BLaER1 (cell line): Measurements from ENCODE around the gene APOL1.
"Not testable (repeated sequence)": the region's sequence is repeated elsewhere in the genome, so short reads cannot be mapped to it uniquely, and the experiment has no call there.

Source experiments
- H3K27ac ChIP-seq: shearing (Covaris generic); formaldehyde crosslinking; 2 replicates; pipeline ENCODE4 v1.8.1; 2022
- H3K27me3 ChIP-seq: shearing (Covaris generic); formaldehyde crosslinking; 2 replicates; pipeline ENCODE4 v1.8.1; 2022
- H3K36me3 ChIP-seq: shearing (Covaris generic); formaldehyde crosslinking; 2 replicates; pipeline ENCODE4 v1.8.1; 2022
- H3K4me1 ChIP-seq: shearing (Covaris generic); formaldehyde crosslinking; 2 replicates; pipeline ENCODE4 v1.8.1; 2022
- H3K4me2 ChIP-seq: shearing (Covaris generic); formaldehyde crosslinking; 2 replicates; pipeline ENCODE4 v1.8.1; 2022
- H3K4me3 ChIP-seq: shearing (Covaris generic); formaldehyde crosslinking; 2 replicates; pipeline ENCODE4 v1.8.1; 2022
- H3K9ac ChIP-seq: shearing (Covaris generic); formaldehyde crosslinking; 2 replicates; pipeline ENCODE4 v1.8.1; 2022
- H3K9me3 ChIP-seq: shearing (Covaris generic); formaldehyde crosslinking; 2 replicates; pipeline ENCODE4 v1.8.1; 2022
- H4K20me1 ChIP-seq: shearing (Covaris generic); formaldehyde crosslinking; 2 replicates; pipeline ENCODE4 v1.8.1; 2022
- Cebpa-rat ChIP-seq: shearing (Covaris generic); IDR thresholded peaks from 2 replicates; pipeline ENCODE4 v1.8.1; 2022

Gene APOL1

GRCh38 chr22:36256478-36256877, 3.5 kb downstream of the APOL1 start:
- no peaks in the 10 kb centered on the region for H3K27me3 ChIP-seq
- no peak overlapping the region for H3K9ac ChIP-seq
- no peak overlapping the region for H3K4me3 ChIP-seq
- H3K4me2 ChIP-seq = no peak overlapping the region
- no peak overlapping the region for H3K27ac ChIP-seq
- H3K36me3 ChIP-seq = no peaks in the 10 kb centered on the region
- H4K20me1 ChIP-seq = no peaks in the 10 kb centered on the region
- H3K9me3 ChIP-seq = no peaks in the 10 kb centered on the region
- TF ChIP-seq Cebpa-rat = no peak
- H3K4me1 ChIP-seq = peaks cover 53% of the 10 kb centered on the region

- Histone ChIP-seq H3K36me3 (no peaks in the 10 kb centered on the region), H3K9ac (no peak overlapping the region), H3K4me2 (no peak overlapping the region), H3K4me3 (no peak overlapping the region), H3K9me3 (no peaks in the 10 kb centered on the region), H3K4me1 (peaks cover 53% of the 10 kb centered on the region), H3K27me3 (no peaks in the 10 kb centered on the region), H3K27ac (no peak overlapping the region), H4K20me1 (no peaks in the 10 kb centered on the region)
- no peak for TF ChIP-seq Cebpa-rat
These were observed 4.4 kb downstream of the APOL1 start for GRCh38 chr22:36257308-36257707.

GRCh38 chr22:36257948-36258670, 5.2 kb downstream of the APOL1 start:
- no peaks in the 10 kb centered on the region for H3K9me3 ChIP-seq
- no peaks in the 10 kb centered on the region for H4K20me1 ChIP-seq
- H3K36me3 ChIP-seq = no peaks in the 10 kb centered on the region
- H3K27ac ChIP-seq = no peak overlapping the region
- no peaks in the 10 kb centered on the region for H3K27me3 ChIP-seq
- H3K9ac ChIP-seq = peak overlapping the region; percentile 21; the same call in 1 of the 2 replicates
- peaks cover 45% of the 10 kb centered on the region for H3K4me1 ChIP-seq
- no peak overlapping the region for H3K4me3 ChIP-seq
- no peak for TF ChIP-seq Cebpa-rat
- peak overlapping the region; percentile 65 for H3K4me2 ChIP-seq

GRCh38 chr22:36258701-36259614, 6.0 kb downstream of the APOL1 start:
- peak overlapping the region; percentile 21 for H3K9ac ChIP-seq
- peaks cover 37% of the 10 kb centered on the region for H3K4me1 ChIP-seq
- H4K20me1 ChIP-seq = no peaks in the 10 kb centered on the region
- no peaks in the 10 kb centered on the region for H3K9me3 ChIP-seq
- H3K27me3 ChIP-seq = no peaks in the 10 kb centered on the region
- peak overlapping the region; percentile 20; the same call in 1 of the 2 replicates for H3K27ac ChIP-seq
- H3K36me3 ChIP-seq = no peaks in the 10 kb centered on the region
- peak overlapping the region; percentile 65 for H3K4me2 ChIP-seq
- no peak overlapping the region for H3K4me3 ChIP-seq
- TF ChIP-seq Cebpa-rat = no peak

DNA sequence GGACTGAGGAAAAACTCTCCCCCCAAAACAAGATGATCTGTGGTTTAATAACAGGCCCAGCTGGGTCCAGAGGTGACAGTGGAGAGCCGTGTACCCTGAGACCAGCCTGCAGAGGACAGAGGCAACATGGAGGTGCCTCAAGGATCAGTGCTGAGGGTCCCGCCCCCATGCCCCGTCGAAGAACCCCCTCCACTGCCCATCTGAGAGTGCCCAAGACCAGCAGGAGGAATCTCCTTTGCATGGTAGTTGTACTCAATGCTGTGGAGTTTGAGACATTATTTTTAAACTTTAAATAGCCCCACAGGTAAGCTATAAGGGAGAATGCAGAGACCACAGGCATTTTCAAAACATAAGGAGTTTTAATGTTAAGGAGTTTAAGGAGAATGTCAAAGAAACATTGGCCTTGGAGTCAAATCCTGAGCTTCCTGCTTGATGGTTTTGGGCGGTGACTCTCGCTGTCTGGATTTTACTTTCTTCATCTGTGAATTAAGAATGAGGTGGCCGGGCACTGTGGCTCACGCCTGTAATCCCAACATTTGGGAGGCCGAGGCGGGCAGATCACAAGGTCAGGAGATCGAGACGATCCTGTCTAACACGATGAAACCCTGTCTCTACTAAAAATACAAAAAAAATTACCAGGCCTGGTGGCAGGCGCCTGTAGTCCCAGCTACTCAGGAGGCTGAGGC, 6.8 kb downstream of the APOL1 start:
- Histone ChIP-seq H4K20me1 (no peaks in the 10 kb centered on the region), H3K4me2 (peak overlapping the region; percentile 65), H3K4me3 (no peak overlapping the region), H3K9me3 (no peaks in the 10 kb centered on the region), H3K4me1 (peaks cover 29% of the 10 kb centered on the region), H3K36me3 (no peaks in the 10 kb centered on the region), H3K27ac (no peak overlapping the region), H3K27me3 (no peaks in the 10 kb centered on the region), H3K9ac (no peak overlapping the region)
- TF ChIP-seq Cebpa-rat = no peak

GRCh38 chr22:36261675-36262074, 8.7 kb downstream of the APOL1 start:
- Histone ChIP-seq H3K4me1 (peaks cover 24% of the 10 kb centered on the region), H3K36me3 (peaks cover 10% of the 10 kb centered on the region; the same call in 1 of the 2 replicates)
- not testable (repeated sequence) for H3K4me3 ChIP-seq, H3K4me2 ChIP-seq, H3K9ac ChIP-seq, H3K27me3 ChIP-seq, H3K9me3 ChIP-seq, H4K20me1 ChIP-seq, H3K27ac ChIP-seq

DNA sequence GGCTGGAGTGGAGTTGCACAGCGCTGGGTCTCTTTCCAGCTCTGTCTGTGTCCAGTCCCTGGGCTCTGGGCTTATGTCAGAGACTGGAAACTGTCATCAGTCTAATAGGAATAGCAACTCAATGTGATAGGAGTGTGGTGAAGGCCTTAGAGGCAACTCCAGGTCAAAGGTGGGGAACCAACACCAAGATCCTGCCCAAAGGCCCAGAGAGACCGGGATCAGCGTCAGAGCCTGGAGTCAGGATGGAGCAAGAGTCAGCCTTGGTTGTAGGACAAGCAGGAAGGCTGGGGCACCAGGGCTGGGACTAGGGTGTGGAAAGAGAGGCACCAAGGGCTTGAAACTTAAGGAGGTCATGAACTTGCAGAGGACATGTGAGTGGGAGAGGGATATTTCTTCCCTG, 9.4 kb downstream of the APOL1 start:
- peaks cover 10% of the 10 kb centered on the region; the same call in 1 of the 2 replicates for H3K36me3 ChIP-seq
- H3K4me2 ChIP-seq, H3K27ac ChIP-seq, H3K9ac ChIP-seq, H4K20me1 ChIP-seq, H3K27me3 ChIP-seq, H3K9me3 ChIP-seq, H3K4me3 ChIP-seq: not testable (repeated sequence)
- peaks cover 24% of the 10 kb centered on the region for H3K4me1 ChIP-seq

GRCh38 chr22:36263216-36263673, 10.3 kb downstream of the APOL1 start:
- Histone ChIP-seq H3K4me1 (peaks cover 21% of the 10 kb centered on the region), H3K36me3 (peaks cover 10% of the 10 kb centered on the region; the same call in 1 of the 2 replicates)
- H3K9ac ChIP-seq, H4K20me1 ChIP-seq, H3K27me3 ChIP-seq, H3K4me2 ChIP-seq, H3K9me3 ChIP-seq, H3K4me3 ChIP-seq, H3K27ac ChIP-seq: not testable (repeated sequence)

DNA sequence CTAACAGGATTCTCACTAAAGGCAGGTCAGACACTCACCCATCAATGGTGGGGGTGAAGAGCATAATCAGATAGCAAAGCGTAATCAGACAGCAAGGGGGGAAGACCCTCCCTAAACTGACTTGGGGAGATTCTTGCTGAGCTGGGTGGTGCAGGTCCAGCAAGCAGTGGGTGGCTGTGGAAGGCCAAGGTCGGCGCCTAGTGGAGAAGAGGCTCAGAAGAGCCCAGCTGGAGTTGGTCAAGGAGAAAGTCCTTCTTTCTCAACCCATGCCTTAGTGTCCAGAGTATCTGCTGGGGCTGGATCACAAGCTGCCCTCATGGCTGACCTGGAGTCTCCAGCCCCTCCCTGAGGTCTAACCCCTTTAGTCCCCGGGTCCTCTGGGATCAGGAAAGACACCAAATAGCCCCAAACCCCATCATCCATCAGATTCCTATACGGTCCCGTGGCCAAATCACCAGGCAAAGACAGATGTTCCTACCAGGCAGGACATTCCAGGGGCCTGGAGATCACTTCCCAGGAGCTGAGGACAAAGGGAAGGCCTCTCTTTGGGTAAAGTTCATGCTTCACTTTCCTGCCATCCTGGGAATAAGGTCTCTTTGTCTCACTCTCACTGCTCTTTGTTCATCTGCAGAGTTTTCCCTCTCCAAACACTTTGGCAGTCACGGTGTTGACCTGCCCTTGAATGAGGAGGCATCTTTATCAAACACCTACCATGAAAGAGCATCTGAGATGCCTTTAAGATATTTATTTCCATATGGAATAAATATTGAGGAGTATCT, 11.1 kb downstream of the APOL1 start:
- not testable (repeated sequence) for H3K9me3 ChIP-seq, H3K4me3 ChIP-seq, H4K20me1 ChIP-seq, H3K27me3 ChIP-seq, H3K9ac ChIP-seq, H3K4me2 ChIP-seq, H3K27ac ChIP-seq
- H3K36me3 ChIP-seq = peaks cover 10% of the 10 kb centered on the region; the same call in 1 of the 2 replicates
- H3K4me1 ChIP-seq = peaks cover 13% of the 10 kb centered on the region
